Nephron (organoid): Measurements from ENCODE around the gene PFKFB4.

Experiments
- H3K27ac Mint-ChIP-seq, 3 experiments: 2 replicates each; pipeline ENCODE4 v1.8.0; 2020; ENCODE audit warnings: mixed read lengths in 3 of 3, mild to moderate bottlenecking in 2 of 3, moderate library complexity in 1 of 3
- H3K27me3 Mint-ChIP-seq: 2 replicates; pipeline ENCODE4 v1.8.0; 2021; ENCODE audit warnings: low read depth, mild to moderate bottlenecking, moderate library complexity, mixed read lengths
- H3K36me3 Mint-ChIP-seq: 2 replicates; pipeline ENCODE4 v1.8.0; 2020; ENCODE audit warnings: low read depth, mixed read lengths
- H3K4me1 Mint-ChIP-seq: 2 replicates; pipeline ENCODE4 v1.8.0; 2020; ENCODE audit warnings: mixed read lengths
- H3K4me3 Mint-ChIP-seq, 3 experiments: 2 replicates each; pipeline ENCODE4 v1.8.0; 2020; ENCODE audit warnings: mild to moderate bottlenecking in 3 of 3, mixed read lengths in 3 of 3, moderate library complexity in 2 of 3
- H3K9me3 Mint-ChIP-seq: 2 replicates; pipeline ENCODE4 v1.8.0; 2020; ENCODE audit warnings: mixed read lengths
- TF ChIP-seq, protein P1 (sequence below), 3 experiments: fragments of 200-600 bp; sonication (generic); IDR thresholded peaks; one replicate each; pipeline ENCODE4 v1.5.0; 2021; ENCODE audit warnings: antibody characterized with exemption in 3 of 3; ENCODE audit not compliant: unreplicated experiment in 3 of 3

Gene PFKFB4

DNA sequence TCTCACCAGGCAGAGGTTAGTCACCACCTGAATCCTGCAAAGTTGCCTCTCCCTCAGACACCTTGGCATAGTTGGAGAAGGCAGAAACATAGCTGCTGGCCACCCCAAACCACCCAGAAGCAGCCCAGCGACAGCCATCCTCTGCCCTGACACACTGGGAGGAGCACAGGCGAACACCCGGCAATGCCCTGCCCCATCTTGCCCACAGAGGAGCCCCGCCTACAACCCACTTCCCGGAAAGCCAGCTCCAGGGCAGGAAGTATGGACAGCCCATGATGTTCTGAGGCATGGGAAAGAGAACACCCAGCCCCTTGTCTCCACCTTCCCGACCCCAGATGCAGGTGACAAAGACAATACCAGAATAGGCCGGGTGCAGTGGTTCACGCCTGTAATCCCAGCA is 40.0 kb downstream of the PFKFB4 start:
- no peak overlapping the region for H3K27ac Mint-ChIP-seq
- H3K36me3 Mint-ChIP-seq: no peaks in the 10 kb centered on the region
- H3K4me1 Mint-ChIP-seq: no peaks in the 10 kb centered on the region
- H3K9me3 Mint-ChIP-seq: no peaks in the 10 kb centered on the region
- H3K4me3 Mint-ChIP-seq: no peak overlapping the region
- TF ChIP-seq, protein P1, sequence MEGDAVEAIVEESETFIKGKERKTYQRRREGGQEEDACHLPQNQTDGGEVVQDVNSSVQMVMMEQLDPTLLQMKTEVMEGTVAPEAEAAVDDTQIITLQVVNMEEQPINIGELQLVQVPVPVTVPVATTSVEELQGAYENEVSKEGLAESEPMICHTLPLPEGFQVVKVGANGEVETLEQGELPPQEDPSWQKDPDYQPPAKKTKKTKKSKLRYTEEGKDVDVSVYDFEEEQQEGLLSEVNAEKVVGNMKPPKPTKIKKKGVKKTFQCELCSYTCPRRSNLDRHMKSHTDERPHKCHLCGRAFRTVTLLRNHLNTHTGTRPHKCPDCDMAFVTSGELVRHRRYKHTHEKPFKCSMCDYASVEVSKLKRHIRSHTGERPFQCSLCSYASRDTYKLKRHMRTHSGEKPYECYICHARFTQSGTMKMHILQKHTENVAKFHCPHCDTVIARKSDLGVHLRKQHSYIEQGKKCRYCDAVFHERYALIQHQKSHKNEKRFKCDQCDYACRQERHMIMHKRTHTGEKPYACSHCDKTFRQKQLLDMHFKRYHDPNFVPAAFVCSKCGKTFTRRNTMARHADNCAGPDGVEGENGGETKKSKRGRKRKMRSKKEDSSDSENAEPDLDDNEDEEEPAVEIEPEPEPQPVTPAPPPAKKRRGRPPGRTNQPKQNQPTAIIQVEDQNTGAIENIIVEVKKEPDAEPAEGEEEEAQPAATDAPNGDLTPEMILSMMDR (IDR thresholded peaks at IDR 0.05; ENCODE audit: unreplicated experiment in 3 of 3): no peak
- H3K27me3 Mint-ChIP-seq: no peaks in the 10 kb centered on the region

DNA sequence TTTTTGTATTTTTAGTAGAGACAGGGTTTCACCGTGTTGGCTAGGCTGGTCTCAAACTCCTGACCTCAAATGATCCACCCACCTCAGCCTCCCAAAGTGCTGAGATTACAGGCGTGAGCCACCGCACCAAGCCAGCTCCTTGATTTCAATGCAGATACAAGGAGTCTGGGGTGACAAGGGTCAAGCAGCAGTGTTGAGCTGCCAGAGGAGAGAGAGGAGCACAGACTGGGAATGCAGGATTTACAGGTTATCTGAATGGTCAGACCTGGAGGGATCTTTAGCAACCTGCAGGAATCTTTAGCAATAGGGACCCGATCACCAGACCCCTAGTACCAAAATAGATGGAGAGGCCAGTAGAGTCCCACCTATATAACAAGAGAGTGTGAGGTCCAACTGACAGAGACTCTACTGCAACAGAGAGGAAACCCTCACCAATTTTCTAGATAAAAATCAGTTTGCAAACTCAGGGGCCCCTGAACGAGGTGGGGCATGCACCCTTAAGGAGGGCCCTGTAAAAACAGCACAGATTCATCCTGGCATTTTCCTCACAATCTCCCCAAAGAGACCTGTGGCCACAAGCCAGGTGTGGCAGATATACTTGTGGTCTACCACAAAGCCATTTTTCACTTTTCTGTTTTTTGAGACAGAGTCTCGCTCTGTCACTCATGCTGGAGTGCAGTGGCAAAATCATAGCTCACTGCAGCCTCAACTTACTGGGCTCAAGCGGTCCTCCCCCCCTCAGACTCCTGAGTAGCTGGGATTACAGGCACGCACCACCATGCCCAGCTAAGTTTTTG is 42.0 kb downstream of the PFKFB4 start:
- H3K9me3 Mint-ChIP-seq: no peaks in the 10 kb centered on the region
- TF ChIP-seq, protein P1 (IDR thresholded peaks at IDR 0.05; ENCODE audit: unreplicated experiment in 3 of 3): no peak
- no peaks in the 10 kb centered on the region for H3K27me3 Mint-ChIP-seq
- no peak overlapping the region for H3K4me3 Mint-ChIP-seq
- no peak overlapping the region for H3K27ac Mint-ChIP-seq
- H3K4me1 Mint-ChIP-seq: no peaks in the 10 kb centered on the region
- no peaks in the 10 kb centered on the region for H3K36me3 Mint-ChIP-seq

DNA sequence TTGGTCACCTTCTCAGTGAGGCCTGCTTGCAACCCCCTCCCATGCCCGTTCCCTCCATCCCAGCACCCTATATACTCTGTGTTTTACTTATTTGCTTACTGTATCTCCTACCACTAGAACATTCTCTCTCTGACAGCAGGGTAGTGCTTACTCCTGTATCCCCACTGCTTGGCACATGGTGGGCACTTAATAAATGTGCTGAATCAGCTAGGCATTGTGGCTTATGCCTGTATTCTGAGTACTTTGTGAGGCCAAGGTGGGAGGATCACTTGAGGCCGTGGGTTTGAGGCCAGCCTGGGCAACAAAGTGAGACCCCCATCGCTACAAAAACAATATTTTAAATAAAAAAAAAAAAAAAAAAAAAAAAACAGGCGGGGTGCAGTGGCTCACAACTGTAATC is 45.1 kb downstream of the PFKFB4 start:
- H3K27ac Mint-ChIP-seq: no peak overlapping the region
- no peak overlapping the region for H3K4me3 Mint-ChIP-seq
- TF ChIP-seq, protein P1 (IDR thresholded peaks at IDR 0.05; ENCODE audit: unreplicated experiment in 3 of 3): no peak
- H3K27me3 Mint-ChIP-seq: no peaks in the 10 kb centered on the region
- H3K36me3 Mint-ChIP-seq: no peaks in the 10 kb centered on the region
- H3K9me3 Mint-ChIP-seq: no peaks in the 10 kb centered on the region
- no peaks in the 10 kb centered on the region for H3K4me1 Mint-ChIP-seq

DNA sequence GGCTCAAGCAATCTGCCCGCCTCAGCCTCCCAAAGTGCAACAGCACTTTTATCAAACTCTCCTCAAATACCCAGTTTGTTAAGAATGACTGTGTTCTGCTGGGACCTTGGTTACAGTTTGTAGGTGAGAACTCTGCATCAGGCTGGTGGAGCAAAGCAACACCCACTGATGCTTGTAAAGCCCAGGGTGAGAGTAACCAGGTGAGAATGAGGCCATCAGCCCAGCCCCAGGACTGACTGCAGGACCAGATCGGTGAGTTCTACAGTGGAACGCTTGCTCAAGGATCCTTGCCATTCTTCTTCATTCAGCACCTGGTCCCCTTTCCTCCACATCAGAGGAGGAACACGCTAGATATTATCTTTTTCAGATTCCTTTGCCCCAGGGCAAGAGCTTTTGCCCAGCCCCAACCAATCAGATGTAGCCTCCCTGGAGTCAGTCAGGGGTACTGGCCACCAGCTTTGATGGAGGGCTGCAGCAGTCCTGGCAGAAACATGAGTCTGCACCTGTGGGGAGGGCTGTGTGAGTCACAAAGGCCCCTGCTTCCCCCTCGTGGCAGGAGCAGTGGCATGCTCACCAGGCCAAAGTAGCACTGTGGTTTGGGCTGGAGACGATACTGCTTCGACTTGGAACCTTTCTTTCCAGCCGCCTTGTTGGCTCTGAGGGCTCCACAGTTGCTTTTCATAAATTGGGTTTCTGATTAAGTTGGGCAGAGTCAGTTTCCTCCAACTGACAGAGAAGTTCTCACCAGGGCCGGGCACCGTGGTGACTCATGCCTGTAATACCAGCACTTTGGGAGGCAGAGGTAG is 49.1 kb downstream of the PFKFB4 start:
- H3K4me1 Mint-ChIP-seq: no peaks in the 10 kb centered on the region
- no peaks in the 10 kb centered on the region for H3K9me3 Mint-ChIP-seq
- H3K4me3 Mint-ChIP-seq: no peak overlapping the region
- H3K27ac Mint-ChIP-seq: no peak overlapping the region
- TF ChIP-seq, protein P1 (IDR thresholded peaks at IDR 0.05; ENCODE audit: unreplicated experiment in 3 of 3): peak; percentile 28 to 44 (median 35)
- no peaks in the 10 kb centered on the region for H3K27me3 Mint-ChIP-seq
- H3K36me3 Mint-ChIP-seq: no peaks in the 10 kb centered on the region

DNA sequence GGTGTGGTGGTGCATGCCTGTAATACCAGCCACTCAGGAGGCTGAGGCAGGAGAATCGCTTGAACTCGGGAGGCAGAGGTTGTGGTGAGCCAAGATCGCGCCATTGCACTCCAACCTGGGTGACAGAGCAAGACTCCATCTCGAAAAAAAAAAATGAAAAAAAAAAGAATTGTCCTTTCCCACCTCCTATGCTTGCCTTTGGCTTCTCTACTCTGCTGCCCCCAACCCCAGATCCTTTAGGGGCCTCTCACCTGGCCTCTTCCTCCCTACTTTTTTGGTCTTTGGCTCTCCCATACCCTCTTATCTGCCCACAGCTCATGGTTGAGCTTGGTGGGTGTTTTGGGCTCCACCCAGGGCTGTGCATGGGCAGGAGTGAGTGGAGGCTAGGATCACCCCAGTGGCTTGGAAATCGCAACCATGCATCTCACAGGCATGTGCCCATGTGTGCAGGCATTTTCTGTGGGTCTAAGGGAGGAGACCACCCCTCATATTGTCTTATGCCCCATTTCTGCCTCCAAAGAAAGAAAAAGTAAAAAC is 50.6 kb downstream of the PFKFB4 start:
- no peak overlapping the region for H3K27ac Mint-ChIP-seq
- TF ChIP-seq, protein P1 (IDR thresholded peaks at IDR 0.05; ENCODE audit: unreplicated experiment in 3 of 3): no peak
- H3K4me1 Mint-ChIP-seq: no peaks in the 10 kb centered on the region
- no peaks in the 10 kb centered on the region for H3K9me3 Mint-ChIP-seq
- peak overlapping the region; percentile 67 to 76 (median 71) for H3K4me3 Mint-ChIP-seq
- no peaks in the 10 kb centered on the region for H3K27me3 Mint-ChIP-seq
- H3K36me3 Mint-ChIP-seq: peaks cover 5% of the 10 kb centered on the region
